GM12878 (cell line): ENCODE results near the gene NCKAP5. TPM values are rescaled to one million over a fixed set of nuclear protein-coding genes. Genes with fewer than 3 reads are reported as not detected.

Experiments used
- ATAC-seq: fragments of 200-7000 bp; cut with Tn5 transposase; 3 replicates; pipeline ENCODE4 v1.9.1; 2020; ENCODE audit warnings: mild to moderate bottlenecking, moderate library complexity
- BruUV-seq: library from RNA; stranded (reverse); fragments of 400-500 nt; replicated peaks from 2 replicates; lab custom pipeline; 2021; lab: Mats Ljungman, UMichigan
- CTCF ChIA-PET: fragments of 300-600 bp; sonication (Branson Sonifier 250); formaldehyde crosslinking; extraction: SDS; loops from one replicate; lab custom pipeline; 2021; ENCODE audit warnings: inconsistent platforms; lab: Yijun Ruan, JAX
- POLR2A ChIA-PET: fragments of 350-600 bp; formaldehyde crosslinking; extraction: SDS; loops from one replicate; lab custom pipeline; 2021; ENCODE audit warnings: inconsistent platforms; lab: Charles Lee
- RAD21 ChIA-PET: fragments of 300-600 bp; sonication (Branson Sonifier 250); formaldehyde crosslinking; loops from one replicate; lab custom pipeline; 2023; ENCODE audit warnings: antibody characterized with exemption; ENCODE audit not compliant: unreplicated experiment; lab: Charles Lee
- SMC1A ChIA-PET: fragments of 300-600 bp; sonication (Branson Sonifier 250); formaldehyde crosslinking; loops from one replicate; lab custom pipeline; 2023; ENCODE audit not compliant: unreplicated experiment, uncharacterized antibody; lab: Charles Lee
- DNase-seq: peaks from one replicate; pipeline ENCODE4 v3.0.0-alpha.2; 2011; ENCODE audit warnings: low read depth, low spot score
- FAIRE-seq: peaks from 3 replicates; lab custom pipeline; 2011; peaks lifted over from hg19 to GRCh38; lab: Jason Lieb, UNC
- H2AFZ ChIP-seq: 2 replicates; pipeline ENCODE4 v1.6.0; 2011; ENCODE audit warnings: low read depth, low read length, control low read depth; ENCODE audit not compliant: control insufficient read depth
- H3K27ac ChIP-seq: 2 replicates; pipeline ENCODE4 v1.5.1; 2011; ENCODE audit warnings: control low read depth; ENCODE audit not compliant: control insufficient read depth, insufficient read depth
- H3K27me3 ChIP-seq, 2 experiments: replicated peaks in 1 of 2; 2 replicates each; pipeline versions ENCODE4 v1.6.0 to v1.6.1; 2011; ENCODE audit warnings: low read length in 1 of 2; ENCODE audit not compliant: control insufficient read depth in 2 of 2, insufficient read depth in 2 of 2
- H3K36me3 ChIP-seq, 2 experiments: 2 replicates each; pipeline ENCODE4 v1.5.1; 2011; ENCODE audit warnings: low read length in 1 of 2; ENCODE audit not compliant: control insufficient read depth in 2 of 2, insufficient read depth in 2 of 2
- H3K4me1 ChIP-seq: 2 replicates; pipeline ENCODE4 v1.6.1; 2011; ENCODE audit warnings: mild to moderate bottlenecking, low read length, moderate library complexity, mixed read lengths; ENCODE audit not compliant: control insufficient read depth, insufficient read depth
- H3K4me2 ChIP-seq: 2 replicates; pipeline ENCODE4 v1.6.0; 2011; ENCODE audit warnings: control low read depth; ENCODE audit not compliant: control insufficient read depth, insufficient read depth
- H3K4me3 ChIP-seq: fragments of 200-600 bp; sonication (generic); 2 replicates; pipeline ENCODE4 v1.5.1; 2016
- H3K79me2 ChIP-seq: 2 replicates; pipeline ENCODE4 v1.6.0; 2011; ENCODE audit warnings: low read length; ENCODE audit not compliant: control insufficient read depth, insufficient read depth
- H3K9ac ChIP-seq: 2 replicates; pipeline ENCODE4 v1.8.0; 2011; ENCODE audit warnings: low read length, control low read depth, mixed read lengths; ENCODE audit not compliant: control insufficient read depth, insufficient read depth
- H3K9me3 ChIP-seq: replicated peaks from 3 replicates; pipeline ENCODE4 v1.5.1; 2011; ENCODE audit warnings: mild to moderate bottlenecking, low read length; ENCODE audit not compliant: control insufficient read depth, insufficient read depth
- H4K20me1 ChIP-seq: 2 replicates; pipeline ENCODE4 v1.6.0; 2011; ENCODE audit not compliant: control insufficient read depth, insufficient read depth
- MEF2B ChIP-seq: fragments of 450-650 bp; IDR thresholded peaks from 2 replicates; pipeline ENCODE4 v1.6.1; 2018; ENCODE audit warnings: mild to moderate bottlenecking, moderate library complexity; ENCODE audit not compliant: partially characterized antibody, poor library complexity, severe bottlenecking
- REST ChIP-seq: IDR thresholded peaks from 2 replicates; pipeline ENCODE4 v1.6.1; 2012; ENCODE audit warnings: mild to moderate bottlenecking, low read depth, low read length
- SIX5 ChIP-seq: IDR thresholded peaks from 2 replicates; pipeline ENCODE4 v1.6.1; 2011; ENCODE audit warnings: mild to moderate bottlenecking, low read depth, low read length, moderate library complexity; ENCODE audit not compliant: severe bottlenecking
- SMAD1 ChIP-seq: fragments of 450-650 bp; IDR thresholded peaks from 2 replicates; pipeline ENCODE4 v1.6.1; 2018; ENCODE audit warnings: mild to moderate bottlenecking, low read depth; ENCODE audit not compliant: partially characterized antibody
- ZBTB4 ChIP-seq: fragments of 450-650 bp; formaldehyde crosslinking; IDR thresholded peaks from 2 replicates; pipeline ENCODE4 v1.4.0; 2022; ENCODE audit warnings: mild to moderate bottlenecking, moderate library complexity
- ZSCAN29 ChIP-seq: fragments of 450-650 bp; IDR thresholded peaks from 2 replicates; pipeline ENCODE4 v1.6.1; 2017; ENCODE audit warnings: mild to moderate bottlenecking, moderate library complexity
- WGBS: methylation state at CpG from one replicate; pipeline ENCODE4 v1.1.6; 2016; ENCODE audit warnings: low lambda C conversion rate; ENCODE audit not compliant: insufficient replicate concordance, insufficient coverage; ENCODE audit errors: missing lambda C conversion rate; 5-methylcytosine and 5-hydroxymethylcytosine counted together
- in situ Hi-C: fragments of 300-500 bp; cut with MboI; formaldehyde crosslinking; loops from 9 replicates; pipeline ENCODE4 v1.14.3; 2018; ENCODE audit warnings: mixed read lengths
- intact Hi-C: fragments of 100-400 bp; cut with micrococcal nuclease; formaldehyde crosslinking; loops from one replicate; pipeline ENCODE4 v1.14.2; 2022; ENCODE audit not compliant: unreplicated experiment
- polyA plus RNA-seq, 11 experiments: library from polyadenylated mRNA; depleted of rRNA in 4 of 11; unstranded in 6 of 11; stranded (reverse) in 5 of 11; fragments of >200 nt; fragmentation: Nextera tagmentation in 4 of 11; fragmentation: Illumina TruSeq in 1 of 11; extraction: Ambion mirVana in 4 of 11; extraction: Trizol in 1 of 11; gene quantifications; 1 replicate in 1 of 11; 2 replicates in 10 of 11; pipeline versions ENCODE4 v1.2.1 to v1.2.3, GENCODE V29; 2011 to 2016; ENCODE audit warnings: inconsistent platforms in 2 of 11, missing spikeins in 2 of 11, low read depth in 1 of 11
- total RNA-seq, 4 experiments: library from RNA; depleted of rRNA in 3 of 4; stranded (reverse); fragments of >200 nt in 3 of 4; fragmentation: Illumina TruSeq in 1 of 4; extraction: Trizol in 1 of 4; gene quantifications; 2 replicates each; pipeline versions ENCODE4 v1.2.1 to v1.2.3, GENCODE V29; 2013 to 2021

Gene NCKAP5
- total and polyA plus RNA-seq, 10 of the 15 experiments (the other 5 are each of a cell fraction or from before 2014, with no cell fraction given), result 0.06 to 0.44 (median 0.16) TPM

GRCh38 chr2:133249362-133249761 is 318.9 kb downstream of the NCKAP5 start (continued):
- no peak for TF ChIP-seq ZBTB4

- Histone ChIP-seq H2AFZ (no peak overlapping the region), H3K36me3 (no peaks in the 10 kb centered on the region), H3K4me3 (no peak overlapping the region), H4K20me1 (no peaks in the 10 kb centered on the region), H3K9me3 (no peaks in the 10 kb centered on the region), H3K27ac (no peak overlapping the region), H3K79me2 (no peaks in the 10 kb centered on the region), H3K4me2 (no peak overlapping the region), H3K9ac (no peak overlapping the region), H3K4me1 (no peaks in the 10 kb centered on the region), H3K27me3 (no peaks in the 10 kb centered on the region)
- 57% methylated on average over 4 of the region's 4 CpGs for WGBS
- in situ Hi-C loops, result no loop called here
- ChIA-PET SMC1A (interaction anchor here (0.6 kb wide), 1 partner anchor 550 kb away, joined by 3 read pairs; no protein-coding TSS in a partner anchor), CTCF (no interaction called here), POLR2A (no interaction called here), RAD21 (no interaction called here)
- intact Hi-C loops, result no loop called here
- no peak for ATAC-seq
- TF ChIP-seq SIX5, result no peak
- TF ChIP-seq ZSCAN29, result no peak
- no peak for TF ChIP-seq SMAD1
- TF ChIP-seq REST, result no peak
- no peak for TF ChIP-seq MEF2B
- FAIRE-seq, result no peak
- DNase-seq, result no peak
- BruUV-seq, result no TSS peak
These were observed 320.0 kb downstream of the NCKAP5 start for GRCh38 chr2:133248264-133248663.
